A549 treated with AZD9567 at 1 μM for 4 hours (cell line): ENCODE data around the gene SFTPB. TPM values are rescaled to one million over a fixed set of nuclear protein-coding genes. Genes with fewer than 3 reads are reported as not detected.

ENCODE experiments used
- total RNA-seq: library from RNA; stranded (reverse); fragments of 200-300 nt; extraction: Qiagen RNA extraction; gene quantifications from 5 replicates; pipeline ENCODE4 v1.2.3, GENCODE V29; 2022; ENCODE audit not compliant: insufficient read depth

The SFTPB gene
- 0.11 to 0.23 TPM (median 0.16 TPM) in 4 of 5 replicates, not detected in the other for total RNA-seq

GRCh38 chr2:85668009-85668856, at the start of gene SFTPB:
SFTPB (minus strand) TSS chr2:85668199; CDS start chr2:85668183, 16 bp downstream.

DNA sequence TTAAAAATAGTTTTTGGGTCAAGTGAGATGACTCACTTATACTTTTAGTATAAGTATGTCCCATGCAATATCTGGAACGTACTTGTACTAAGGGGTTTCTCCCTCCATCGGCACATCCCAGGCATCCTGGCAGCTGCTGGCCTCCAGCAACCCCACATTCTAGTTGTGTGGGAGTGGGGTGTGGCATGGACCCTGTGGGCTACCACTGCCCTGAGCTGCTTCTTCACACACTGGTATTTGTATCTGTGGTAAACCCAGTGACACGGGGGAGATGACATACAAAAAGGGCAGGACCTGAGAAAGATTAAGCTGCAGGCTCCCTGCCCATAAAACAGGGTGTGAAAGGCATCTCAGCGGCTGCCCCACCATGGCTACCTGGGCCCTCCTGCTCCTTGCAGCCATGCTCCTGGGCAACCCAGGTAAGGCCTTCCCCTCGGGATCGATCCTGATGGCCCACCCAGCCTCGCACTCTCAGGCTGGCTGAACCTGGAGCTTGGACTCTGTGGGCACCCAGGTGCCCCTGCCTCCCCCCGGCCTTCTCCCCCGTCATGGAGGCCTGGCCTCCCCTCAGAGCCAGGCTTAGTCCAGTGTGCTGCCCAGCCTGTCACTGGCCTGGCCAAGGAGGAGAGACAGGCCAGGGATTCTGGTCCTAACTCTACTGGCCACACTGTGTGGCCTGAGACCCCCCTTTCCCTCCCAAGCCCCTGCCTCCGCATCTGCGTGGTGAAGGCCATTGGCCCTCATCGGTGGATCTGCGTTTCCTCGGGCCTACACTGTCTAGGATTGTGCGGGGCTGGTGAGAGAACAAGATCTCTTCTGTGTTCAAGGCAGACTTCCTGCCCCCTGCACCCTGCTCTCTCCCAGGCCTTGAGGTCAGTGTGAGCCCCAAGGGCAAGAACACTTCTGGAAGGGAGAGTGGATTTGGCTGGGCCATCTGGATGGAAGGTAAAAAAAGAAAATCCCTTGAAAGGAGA, 26.3 kb upstream of the SFTPB start, which contains the start of gene GNLY:
Gene GNLY, plus strand, starts transcription at position 307 of the 974 bp plus-strand sequence. Its CDS starts 61 bp downstream, at position 368.

DNA sequence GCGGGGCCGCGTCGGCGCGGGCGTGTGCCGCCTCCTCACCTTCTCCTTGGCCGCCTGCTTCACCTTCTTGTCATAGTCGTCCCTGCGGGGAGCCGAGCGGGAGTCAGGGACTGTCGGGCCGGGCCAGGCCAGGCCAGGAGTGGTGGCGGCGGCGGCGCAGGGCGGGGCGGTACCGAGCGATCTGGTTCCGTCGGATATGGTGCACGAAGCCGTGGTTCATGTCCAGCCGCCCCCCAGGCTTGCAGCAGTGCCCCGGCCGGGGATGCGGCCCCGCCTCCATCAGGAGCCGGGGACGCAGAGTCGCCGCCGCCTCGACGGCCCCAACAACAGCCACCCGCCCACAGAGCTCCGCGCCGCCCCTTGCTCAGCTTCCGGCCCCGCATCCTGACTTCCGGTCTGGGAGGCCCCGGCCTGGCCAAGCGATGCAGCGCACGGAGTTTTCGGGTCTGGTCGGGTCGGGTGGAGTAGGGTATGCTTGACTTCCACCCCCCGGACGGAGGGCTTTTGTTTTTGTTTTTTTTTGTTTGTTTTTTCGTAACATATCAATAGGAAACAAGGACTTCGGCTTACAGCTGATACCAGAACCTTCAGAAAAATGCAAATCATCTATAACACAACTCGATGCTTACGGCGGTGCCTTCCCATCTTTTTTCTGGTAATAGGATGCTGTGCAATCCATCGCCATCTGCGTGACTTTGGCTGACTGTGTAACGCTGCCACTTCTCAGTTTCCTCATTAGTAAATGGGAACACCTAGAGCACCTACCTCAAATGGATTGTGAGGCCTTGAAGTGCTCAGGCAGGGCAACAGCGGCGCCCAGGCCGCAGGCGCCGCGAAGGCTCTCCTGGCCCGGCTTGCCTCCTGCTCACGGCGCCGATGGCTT, 56.1 kb downstream of the SFTPB start, which contains the start of gene C2orf68:
Gene C2orf68, minus strand, starts transcription at position 362 of the 883 bp plus-strand sequence. Its CDS starts 82 bp downstream, at position 280.

Other genes starting within 250 kb of the SFTPB start
- gene SH2D6, start 249.5 kb downstream of the SFTPB start, total RNA-seq, result 0.52 to 0.85 TPM (median 0.70 TPM) in 4 of 5 replicates, not detected in the other
- 546 to 642 TPM (median 577 TPM) in 5 replicates for gene MAT2A, start 129.0 kb downstream of the SFTPB start, total RNA-seq
- gene GGCX, start 106.7 kb downstream of the SFTPB start, total RNA-seq, result 37.0 to 44.7 TPM (median 43.0 TPM) in 5 replicates
- 13.3 to 18.8 TPM (median 17.4 TPM) in 5 replicates for gene VAMP8, start 90.6 kb downstream of the SFTPB start, total RNA-seq
- 0.22 to 0.26 TPM in 2 of 5 replicates, not detected in the others for gene VAMP5, start 83.8 kb downstream of the SFTPB start, total RNA-seq
- gene RNF181, start 72.5 kb downstream of the SFTPB start, total RNA-seq, result 195 to 199 TPM (median 198 TPM) in 5 replicates
- 11.9 to 18.9 TPM (median 15.7 TPM) in 5 replicates for gene TMEM150A, start 65.5 kb downstream of the SFTPB start, total RNA-seq
- 23.8 to 36.4 TPM (median 26.7 TPM) in 5 replicates for gene C2orf68, start 56.1 kb downstream of the SFTPB start, total RNA-seq
- gene USP39, start 52.0 kb downstream of the SFTPB start, total RNA-seq, result 71.5 to 75.1 TPM (median 72.0 TPM) in 5 replicates
- gene GNLY, start 26.2 kb upstream of the SFTPB start, total RNA-seq, result 0.13 to 0.17 TPM (median 0.14 TPM) in 3 of 5 replicates, not detected in the others
- 12.5 to 15.9 TPM (median 14.4 TPM) in 5 replicates for gene ATOH8, start 85.8 kb upstream of the SFTPB start, total RNA-seq
- gene ST3GAL5, start 220.8 kb upstream of the SFTPB start, total RNA-seq, result 20.9 to 33.3 TPM (median 24.9 TPM) in 5 replicates